Astrocyte of the cerebellum (primary cell): Measurements from ENCODE around the gene BSN.
"Not testable (repeated sequence)": the region's sequence is repeated elsewhere in the genome, so short reads cannot be mapped to it uniquely, and the experiment has no call there.

Experiments
- DNase-seq: peaks from one replicate; pipeline ENCODE4 v3.0.0-alpha.2; 2011; ENCODE audit warnings: low read depth
- H3K4me3 ChIP-seq: 2 replicates; pipeline ENCODE4 v1.5.1; 2011; ENCODE audit warnings: mild to moderate bottlenecking, low read depth, low read length, moderate library complexity
- in situ Hi-C: cut with HindIII; loops from 2 replicates; pipeline ENCODE4 v1.10.0; 2017; ENCODE audit warnings: low sequenced_read_pairs
- TF ChIP-seq, protein P1 (sequence below): IDR thresholded peaks from 2 replicates; pipeline ENCODE4 v1.5.1; 2012; ENCODE audit warnings: low read length, low read depth, moderate library complexity, mild to moderate bottlenecking; ENCODE audit errors: missing control alignments

BSN gene

DNA sequence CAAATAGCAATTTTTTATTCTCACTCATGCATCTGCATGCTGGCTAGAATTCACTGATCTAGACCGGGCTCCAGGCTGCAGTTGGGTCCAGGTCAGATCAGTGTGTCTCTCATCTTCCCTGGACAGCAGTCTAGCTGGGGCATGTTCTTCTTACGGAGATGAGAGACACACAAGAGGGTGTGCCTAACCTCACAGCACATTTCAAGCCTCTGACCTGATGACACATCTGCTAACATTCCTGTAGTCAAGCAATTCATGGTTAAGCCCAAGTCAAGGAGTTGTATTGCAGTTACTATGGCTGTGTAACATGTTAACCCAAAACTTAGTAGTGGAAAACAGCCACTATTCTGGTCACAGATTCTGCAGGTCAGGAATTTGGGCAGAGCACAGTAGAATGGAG, 13.1 kb downstream of the BSN start:
- no peak for DNase-seq
- TF ChIP-seq, protein P1, sequence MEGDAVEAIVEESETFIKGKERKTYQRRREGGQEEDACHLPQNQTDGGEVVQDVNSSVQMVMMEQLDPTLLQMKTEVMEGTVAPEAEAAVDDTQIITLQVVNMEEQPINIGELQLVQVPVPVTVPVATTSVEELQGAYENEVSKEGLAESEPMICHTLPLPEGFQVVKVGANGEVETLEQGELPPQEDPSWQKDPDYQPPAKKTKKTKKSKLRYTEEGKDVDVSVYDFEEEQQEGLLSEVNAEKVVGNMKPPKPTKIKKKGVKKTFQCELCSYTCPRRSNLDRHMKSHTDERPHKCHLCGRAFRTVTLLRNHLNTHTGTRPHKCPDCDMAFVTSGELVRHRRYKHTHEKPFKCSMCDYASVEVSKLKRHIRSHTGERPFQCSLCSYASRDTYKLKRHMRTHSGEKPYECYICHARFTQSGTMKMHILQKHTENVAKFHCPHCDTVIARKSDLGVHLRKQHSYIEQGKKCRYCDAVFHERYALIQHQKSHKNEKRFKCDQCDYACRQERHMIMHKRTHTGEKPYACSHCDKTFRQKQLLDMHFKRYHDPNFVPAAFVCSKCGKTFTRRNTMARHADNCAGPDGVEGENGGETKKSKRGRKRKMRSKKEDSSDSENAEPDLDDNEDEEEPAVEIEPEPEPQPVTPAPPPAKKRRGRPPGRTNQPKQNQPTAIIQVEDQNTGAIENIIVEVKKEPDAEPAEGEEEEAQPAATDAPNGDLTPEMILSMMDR: no peak
- H3K4me3 ChIP-seq: no peak overlapping the region
- in situ Hi-C loops: no loop called here

DNA sequence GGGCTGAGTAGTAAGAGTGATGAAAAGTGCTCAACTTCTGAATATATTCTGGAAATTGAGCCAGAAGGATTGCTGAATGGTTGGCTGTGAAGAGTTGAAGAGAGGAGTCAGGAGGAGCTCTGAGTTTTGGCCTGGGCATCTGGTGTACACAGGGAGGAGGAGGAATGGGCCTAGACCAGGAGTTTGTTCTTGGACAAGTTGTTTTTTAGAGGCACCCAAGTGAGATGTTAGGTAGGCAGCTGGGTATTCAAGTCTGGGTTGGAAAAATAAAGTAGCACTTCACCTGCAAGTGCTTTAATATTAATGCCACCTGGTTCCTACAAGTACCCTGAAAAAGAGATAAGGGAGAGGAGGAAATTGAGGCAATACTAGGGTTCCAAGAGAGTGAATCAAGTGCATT, 14.7 kb downstream of the BSN start:
- TF ChIP-seq, protein P1: no peak
- no peak for DNase-seq
- no peak overlapping the region for H3K4me3 ChIP-seq
- in situ Hi-C loops: no loop called here

DNA sequence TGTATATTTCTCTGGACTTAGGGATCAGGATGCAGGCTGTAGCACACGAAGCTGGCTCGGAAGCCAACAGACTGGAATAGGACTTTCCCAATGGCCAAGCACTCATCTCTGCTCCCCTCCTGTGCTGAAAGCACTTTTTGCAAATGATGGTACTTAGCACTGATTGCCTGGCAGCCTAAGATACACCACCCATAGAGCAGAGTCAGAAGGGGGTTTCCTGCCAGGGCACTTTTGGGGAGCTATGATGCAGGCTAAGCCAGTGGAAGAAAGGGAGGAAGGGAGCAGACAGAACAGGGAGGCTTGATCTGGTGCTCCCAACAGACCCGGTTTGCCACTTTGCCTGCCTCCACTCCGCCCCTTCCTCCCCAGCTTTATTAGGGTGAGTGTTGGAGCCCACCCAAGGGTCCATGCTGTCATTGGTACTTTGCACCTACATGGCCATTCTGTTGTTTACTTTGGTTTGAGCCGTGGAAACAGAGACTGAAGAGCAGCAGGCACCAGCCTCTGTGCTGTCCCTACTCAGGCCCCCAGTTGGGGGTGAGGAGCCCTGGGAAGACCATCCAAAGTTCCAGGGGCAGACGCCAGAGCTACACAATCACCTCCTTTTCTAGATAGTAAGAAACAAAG, 15.9 kb downstream of the BSN start:
- in situ Hi-C loops: no loop called here
- TF ChIP-seq, protein P1: no peak
- no peak for DNase-seq
- no peak overlapping the region for H3K4me3 ChIP-seq

DNA sequence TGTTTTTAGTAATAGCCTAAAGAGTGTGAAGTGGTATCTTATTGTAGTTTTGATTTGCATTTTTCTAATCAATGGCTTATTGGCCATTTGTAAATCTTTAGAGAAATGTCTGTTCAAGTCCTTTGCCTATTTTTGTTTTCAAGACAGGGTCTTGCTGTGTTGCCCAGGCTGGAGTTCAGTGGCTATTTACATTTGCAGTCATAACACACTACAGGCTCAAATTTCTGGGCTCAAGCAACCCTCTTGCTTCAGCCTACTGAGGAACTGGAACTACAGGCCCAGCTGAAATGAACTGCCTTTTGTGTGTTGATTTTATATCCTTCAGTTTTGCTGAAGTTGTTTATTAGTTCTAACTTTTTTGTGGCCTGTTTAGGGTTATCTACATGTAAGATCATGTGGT, 27.9 kb downstream of the BSN start:
- H3K4me3 ChIP-seq: no peak overlapping the region
- in situ Hi-C loops: loop anchor here (5.0 kb wide), 1 partner anchor 55 kb away; no protein-coding TSS in a partner anchor
- DNase-seq: no peak
- TF ChIP-seq, protein P1: no peak

DNA sequence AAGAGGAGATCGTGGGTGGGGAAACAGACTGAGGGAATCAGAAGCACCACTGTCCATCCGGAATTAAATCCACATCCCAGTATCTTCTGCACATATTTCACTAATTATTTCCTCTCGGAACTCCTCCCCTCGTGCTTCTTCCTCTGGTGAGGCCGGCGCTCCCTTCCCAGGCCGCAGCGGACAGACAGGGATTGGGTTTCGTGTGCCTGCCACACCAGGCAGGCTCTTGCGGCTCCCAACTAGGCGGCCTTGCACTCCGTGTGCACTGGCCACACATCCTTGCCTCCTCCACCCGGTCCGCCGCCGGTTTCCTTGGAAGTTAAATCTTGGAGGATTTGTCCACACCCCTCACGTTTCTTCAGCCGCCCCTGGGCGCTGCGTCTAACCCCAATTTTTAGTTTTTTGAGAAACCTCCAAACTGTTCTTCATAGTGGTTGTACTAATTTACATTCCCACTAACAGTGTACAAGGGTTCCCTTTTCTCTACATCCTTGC, 31.0 kb downstream of the BSN start:
- in situ Hi-C loops, DNase-seq, H3K4me3 ChIP-seq: not testable (repeated sequence)

DNA sequence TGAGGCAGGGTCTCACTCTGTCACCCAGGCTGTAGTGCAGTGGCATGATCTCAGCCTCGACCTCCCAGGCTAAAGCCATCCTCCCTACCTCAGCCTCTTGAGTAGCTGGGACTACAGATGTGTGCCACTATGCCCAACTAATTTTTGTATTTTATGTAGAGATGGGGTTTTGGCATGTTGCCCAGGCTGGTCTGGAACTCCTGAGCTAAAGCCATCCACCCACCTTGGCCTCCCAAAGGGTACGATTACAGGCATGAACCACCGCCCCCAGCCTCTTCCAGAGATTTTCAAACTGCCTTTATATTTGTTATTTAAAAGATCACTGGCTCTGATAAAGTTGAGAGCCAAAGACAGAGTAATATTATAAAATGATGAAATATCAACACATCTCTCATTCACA, 37.3 kb downstream of the BSN start:
- DNase-seq: no peak
- no peak overlapping the region for H3K4me3 ChIP-seq
- in situ Hi-C loops: no loop called here
- TF ChIP-seq, protein P1: no peak

DNA sequence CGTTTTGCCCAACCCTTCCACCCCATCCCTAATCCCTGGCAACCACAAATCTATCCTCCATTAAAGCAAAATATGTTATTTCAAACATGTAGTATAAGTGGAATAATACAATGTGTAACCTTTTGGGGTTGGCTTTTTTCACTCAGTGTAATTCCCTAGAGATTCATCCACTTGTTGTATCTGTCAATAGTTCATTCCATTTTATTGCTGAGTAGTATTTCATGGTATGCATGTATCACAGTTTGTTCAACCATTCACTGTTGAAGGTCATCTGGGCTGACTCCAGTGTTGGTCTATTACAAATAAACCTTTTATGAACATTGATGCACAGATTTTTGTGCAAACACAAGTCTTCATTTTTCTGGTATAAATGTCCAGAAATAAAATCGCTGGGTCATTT, 38.8 kb downstream of the BSN start:
- in situ Hi-C loops: no loop called here
- TF ChIP-seq, protein P1: no peak
- no peak for DNase-seq
- H3K4me3 ChIP-seq: no peak overlapping the region
